ENCODE data around the gene ASB4. TPM values are rescaled to one million over a fixed set of nuclear protein-coding genes. Genes with fewer than 3 reads are reported as not detected.

The ASB4 gene
- total RNA-seq: not detected in 2 replicates

GRCh38 chr7:95485391-95486123 is at the start of gene ASB4:
Gene ASB4 (plus strand): TSS chr7:95485943. CDS start chr7:95485972, 29 bp downstream.

Other genes starting within 250 kb of the ASB4 start
- gene PON1, start 161.4 kb upstream of the ASB4 start, total RNA-seq: not detected in 2 replicates
- gene PON3, start 89.6 kb upstream of the ASB4 start, total RNA-seq: 0.11 and 0.12 TPM in 2 replicates
- 47.4 and 49.4 TPM in 2 replicates for gene PON2, start 50.9 kb upstream of the ASB4 start, total RNA-seq
- gene PDK4, start 110.6 kb downstream of the ASB4 start, total RNA-seq: under 0.01 and 0.12 TPM in 2 replicates